Tibial nerve (tissue), 4 donors: Measurements from ENCODE around the gene SMPX. TPM values are rescaled to one million over a fixed set of nuclear protein-coding genes. Genes with fewer than 3 reads are reported as not detected.
A peak's percentile ranks its signal among the peaks of the same experiment; 100 is the strongest.

Experiments used
- DNase-seq, 2 donors: peaks; one replicate each; pipeline ENCODE4 v3.0.0-alpha.2; 2019; ENCODE audit warnings: low spot score in 2 of 2
- H3K27ac ChIP-seq, 4 donors: fragments of 200-600 bp; sonication (generic) in 3 of 4; one replicate each; pipeline ENCODE4 v1.5.1; 2017 to 2019; ENCODE audit warnings: mild to moderate bottlenecking in 1 of 4
- H3K27me3 ChIP-seq, 2 donors: fragments of 200-600 bp; sonication (generic) in 1 of 2; one replicate each; pipeline versions ENCODE4 v1.5.1 to v1.6.0; 2017 to 2019
- H3K36me3 ChIP-seq, 3 donors: fragments of 200-600 bp; sonication (generic); one replicate each; pipeline ENCODE4 v1.5.1; 2018 to 2019
- H3K4me1 ChIP-seq, 4 donors: fragments of 200-600 bp; sonication (generic) in 3 of 4; one replicate each; pipeline ENCODE4 v1.5.1; 2017 to 2019
- H3K4me3 ChIP-seq, 4 donors: fragments of 200-600 bp; sonication (generic) in 3 of 4; one replicate each; pipeline ENCODE4 v1.5.1; 2017 to 2019; ENCODE audit warnings: mild to moderate bottlenecking in 1 of 4, moderate library complexity in 1 of 4
- H3K9me3 ChIP-seq, 4 donors: fragments of 200-600 bp; sonication (generic) in 3 of 4; one replicate each; pipeline ENCODE4 v1.5.1; 2017 to 2019
- CTCF ChIP-seq, 5 experiments: fragments of 200-600 bp in 3 of 5; fragments of 450-650 bp in 2 of 5; sonication (generic) in 3 of 5; IDR thresholded peaks; one replicate each; pipeline ENCODE4 v1.5.1; 2016 to 2019; ENCODE audit warnings: antibody characterized with exemption in 5 of 5, mild to moderate bottlenecking in 3 of 5, moderate library complexity in 2 of 5
- EP300 ChIP-seq, 2 donors: sonication (generic); formaldehyde crosslinking; IDR thresholded peaks; one replicate each; pipeline ENCODE4 v1.6.1; 2017; ENCODE audit warnings: antibody characterized with exemption in 2 of 2, mild to moderate bottlenecking in 1 of 2
- POLR2A ChIP-seq, 2 donors: fragments of 450-650 bp; IDR thresholded peaks; one replicate each; pipeline ENCODE4 v1.6.1; 2017; ENCODE audit warnings: antibody characterized with exemption in 2 of 2, mild to moderate bottlenecking in 2 of 2, moderate library complexity in 2 of 2
- WGBS, 2 donors: methylation state at CpG; one replicate each; pipeline ENCODE4 v1.1.5; 2018; 5-methylcytosine and 5-hydroxymethylcytosine counted together
- total RNA-seq, 4 donors: library from RNA; depleted of rRNA; stranded (reverse); fragments of >200 nt; gene quantifications; one replicate each; pipeline ENCODE4 v1.1.0, GENCODE V29; 2016

Gene SMPX
- total RNA-seq, 4 donors from 2014 or later = not detected

- 75 to 83% methylated on average over 3 of the region's 3 CpGs for WGBS, 2 donors
- no peaks in the 10 kb centered on the region for H3K36me3 ChIP-seq
- DNase-seq = no peak
- H3K4me1 ChIP-seq = peaks cover 0 to 6% (median 0%) of the 10 kb centered on the region in 4 donors
- no peak overlapping the region for H3K4me3 ChIP-seq
- peaks cover 0 to 31% of the 10 kb centered on the region in 2 donors for H3K27me3 ChIP-seq
- H3K9me3 ChIP-seq = no peaks in the 10 kb centered on the region
- no peak overlapping the region for H3K27ac ChIP-seq
- TF ChIP-seq CTCF (IDR thresholded peaks at IDR 0.05) (no peak), POLR2A (IDR thresholded peaks at IDR 0.05) (no peak), EP300 (IDR thresholded peaks at IDR 0.05) (no peak)
These were observed 13.9 kb downstream of the SMPX start for GRCh38 chrX:21744060-21744459.

GRCh38 chrX:21741869-21742701 is 15.8 kb downstream of the SMPX start:
- DNase-seq = peak in 1 of 2 donors; percentile 15
- H3K4me3 ChIP-seq = no peak overlapping the region
- no peaks in the 10 kb centered on the region for H3K36me3 ChIP-seq
- 64 to 66% methylated on average over 6 of the region's 6 CpGs for WGBS, 2 donors
- H3K4me1 ChIP-seq = peaks cover 0 to under 1% (median 0%) of the 10 kb centered on the region in 4 donors
- no peak overlapping the region for H3K27ac ChIP-seq
- TF ChIP-seq CTCF (IDR thresholded peaks at IDR 0.05) (no peak), EP300 (IDR thresholded peaks at IDR 0.05) (no peak), POLR2A (IDR thresholded peaks at IDR 0.05) (no peak)
- H3K27me3 ChIP-seq = peaks cover 0 to 23% of the 10 kb centered on the region in 2 donors
- H3K9me3 ChIP-seq = no peaks in the 10 kb centered on the region

GRCh38 chrX:21741364-21741763 is 16.6 kb downstream of the SMPX start:
- TF ChIP-seq CTCF (IDR thresholded peaks at IDR 0.05) (no peak), POLR2A (IDR thresholded peaks at IDR 0.05) (no peak), EP300 (IDR thresholded peaks at IDR 0.05) (no peak)
- no peak for DNase-seq
- Histone ChIP-seq H3K4me3 (no peak overlapping the region), H3K36me3 (no peaks in the 10 kb centered on the region), H3K27me3 (peaks cover 0 to 21% of the 10 kb centered on the region in 2 donors), H3K4me1 (no peaks in the 10 kb centered on the region), H3K9me3 (no peaks in the 10 kb centered on the region), H3K27ac (no peak overlapping the region)

GRCh38 chrX:21740329-21741274 is 17.3 kb downstream of the SMPX start:
- peak in 1 of 2 donors; percentile 42 for TF ChIP-seq EP300 (IDR thresholded peaks at IDR 0.05)
- TF ChIP-seq CTCF (IDR thresholded peaks at IDR 0.05) = no peak
- Histone ChIP-seq H3K27ac (peak overlapping the region in 1 of 4 donors; percentile 41), H3K27me3 (peaks cover 0 to 19% of the 10 kb centered on the region in 2 donors), H3K9me3 (no peaks in the 10 kb centered on the region), H3K4me1 (no peaks in the 10 kb centered on the region), H3K4me3 (no peak overlapping the region), H3K36me3 (no peaks in the 10 kb centered on the region)
- WGBS, 2 donors = 40 to 75% methylated on average over 1 of the region's 1 CpG
- DNase-seq = peak; percentile 11 to 20

- no peak for DNase-seq
- WGBS, 2 donors = 65 to 87% methylated on average over 4 of the region's 4 CpGs
- no peaks in the 10 kb centered on the region for H3K4me1 ChIP-seq
- H3K27me3 ChIP-seq = peaks cover 0 to 11% of the 10 kb centered on the region in 2 donors
- no peak overlapping the region for H3K4me3 ChIP-seq
- H3K36me3 ChIP-seq = no peaks in the 10 kb centered on the region
- no peak overlapping the region for H3K27ac ChIP-seq
- H3K9me3 ChIP-seq = no peaks in the 10 kb centered on the region
- TF ChIP-seq CTCF (IDR thresholded peaks at IDR 0.05) = no peak
- TF ChIP-seq EP300 (IDR thresholded peaks at IDR 0.05) = no peak
- TF ChIP-seq POLR2A (IDR thresholded peaks at IDR 0.05) = no peak
These were observed 19.0 kb downstream of the SMPX start for GRCh38 chrX:21738950-21739287.
